CD14-positive monocyte (primary cell): ENCODE data around the gene ATP11A. TPM values are rescaled to one million over a fixed set of nuclear protein-coding genes. Genes with fewer than 3 reads are reported as not detected.

Source experiments
- DNase-seq, 3 donors: peaks; one replicate each; pipeline ENCODE4 v3.0.0-alpha.2; 2011 to 2022
- H2AFZ ChIP-seq: 2 replicates; pipeline ENCODE4 v1.6.0; 2012; ENCODE audit warnings: mild to moderate bottlenecking, low read depth, low read length, inconsistent platforms; ENCODE audit not compliant: insufficient read depth, poor library complexity, severe bottlenecking
- H3K27ac ChIP-seq, 2 donors: 1 replicate in 1 of 2; 2 replicates in 1 of 2; pipeline ENCODE4 v1.5.1; 2012 to 2013; ENCODE audit warnings: low read length in 2 of 2, control low read depth in 1 of 2, inconsistent platforms in 1 of 2, low read depth in 1 of 2, mild to moderate bottlenecking in 1 of 2
- H3K27me3 ChIP-seq, 2 donors: one replicate each; pipeline versions ENCODE4 v1.6.0 to v1.6.1; 2011 to 2013; ENCODE audit warnings: low read length in 2 of 2; ENCODE audit not compliant: control insufficient read depth in 2 of 2, insufficient read depth in 2 of 2
- H3K36me3 ChIP-seq, 2 donors: replicated peaks in 1 of 2; 1 replicate in 1 of 2; 2 replicates in 1 of 2; pipeline versions ENCODE4 v1.5.1 to v1.6.1; 2012 to 2013; ENCODE audit warnings: low read length in 2 of 2, control low read depth in 1 of 2, inconsistent platforms in 1 of 2, mild to moderate bottlenecking in 1 of 2; ENCODE audit not compliant: insufficient read depth in 2 of 2, control insufficient read depth in 1 of 2
- H3K4me1 ChIP-seq, 2 donors: 1 replicate in 1 of 2; 2 replicates in 1 of 2; pipeline versions ENCODE4 v1.5.1 to v1.6.1; 2012 to 2013; ENCODE audit warnings: low read length in 2 of 2, control low read depth in 1 of 2, inconsistent platforms in 1 of 2, mild to moderate bottlenecking in 1 of 2, moderate library complexity in 1 of 2; ENCODE audit not compliant: insufficient read depth in 2 of 2, control insufficient read depth in 1 of 2
- H3K4me2 ChIP-seq: replicated peaks from 2 replicates; pipeline ENCODE3; 2012; ENCODE audit warnings: low read length, moderate library complexity, mild to moderate bottlenecking; ENCODE audit not compliant: poor library complexity, severe bottlenecking; ENCODE audit errors: extremely low read depth
- H3K4me3 ChIP-seq, 3 experiments: fragments of 200-600 bp in 1 of 3; sonication (generic) in 1 of 3; replicated peaks in 1 of 3; 1 replicate in 2 of 3; 2 replicates in 1 of 3; pipeline ENCODE4 v1.5.1; 2011 to 2013; ENCODE audit warnings: low read length in 3 of 3, mild to moderate bottlenecking in 3 of 3, control low read depth in 2 of 3, low read depth in 2 of 3, inconsistent platforms in 1 of 3, moderate library complexity in 1 of 3
- H3K79me2 ChIP-seq: 2 replicates; pipeline ENCODE4 v1.6.0; 2012; ENCODE audit warnings: mild to moderate bottlenecking, control low read depth, inconsistent platforms, low read length, moderate library complexity; ENCODE audit not compliant: insufficient read depth
- H3K9ac ChIP-seq: 2 replicates; pipeline ENCODE4 v1.6.0; 2017; ENCODE audit warnings: low read length, mild to moderate bottlenecking; ENCODE audit not compliant: insufficient read depth, poor library complexity, severe bottlenecking
- H3K9me3 ChIP-seq, 2 donors: replicated peaks in 1 of 2; 1 replicate in 1 of 2; 2 replicates in 1 of 2; pipeline versions ENCODE4 v1.5.1 to v1.6.1; 2012 to 2013; ENCODE audit warnings: low read length in 2 of 2, control low read depth in 1 of 2; ENCODE audit not compliant: control insufficient read depth in 1 of 2, insufficient read depth in 1 of 2
- H4K20me1 ChIP-seq: 2 replicates; pipeline ENCODE4 v1.6.0; 2012; ENCODE audit warnings: mild to moderate bottlenecking, low read length, control low read depth, moderate library complexity; ENCODE audit not compliant: insufficient read depth
- H3K27ac Mint-ChIP-seq, 7 donors: one replicate each; pipeline ENCODE4 v1.8.0; 2020; ENCODE audit warnings: mild to moderate bottlenecking in 7 of 7, mixed read lengths in 7 of 7, moderate library complexity in 6 of 7, inconsistent platforms in 2 of 7
- H3K27me3 Mint-ChIP-seq, 3 donors: one replicate each; pipeline ENCODE4 v1.8.0; 2021 to 2022; ENCODE audit warnings: low read depth in 3 of 3, mild to moderate bottlenecking in 3 of 3, mixed read lengths in 3 of 3, moderate library complexity in 3 of 3, inconsistent platforms in 1 of 3
- H3K36me3 Mint-ChIP-seq, 2 donors: one replicate each; pipeline ENCODE4 v1.8.0; 2020; ENCODE audit warnings: mixed read lengths in 2 of 2, inconsistent platforms in 1 of 2, mild to moderate bottlenecking in 1 of 2
- H3K4me1 Mint-ChIP-seq: one replicate; pipeline ENCODE4 v1.8.0; 2020; ENCODE audit warnings: mild to moderate bottlenecking, mixed read lengths
- H3K4me3 Mint-ChIP-seq, 2 donors: one replicate each; pipeline ENCODE4 v1.8.0; 2020; ENCODE audit warnings: mild to moderate bottlenecking in 2 of 2, mixed read lengths in 2 of 2, moderate library complexity in 1 of 2
- H3K9me3 Mint-ChIP-seq, 7 donors: one replicate each; pipeline ENCODE4 v1.8.0; 2020 to 2022; ENCODE audit warnings: mixed read lengths in 7 of 7, mild to moderate bottlenecking in 6 of 7, moderate library complexity in 6 of 7, inconsistent platforms in 2 of 7
- WGBS: methylation state at CpG from one replicate; pipeline ENCODE4 v1.1.5; 2013; ENCODE audit warnings: missing lambda C conversion rate; ENCODE audit not compliant: insufficient coverage; 5-methylcytosine and 5-hydroxymethylcytosine counted together
- intact Hi-C, 2 donors: fragments of 100-400 bp; cut with micrococcal nuclease; formaldehyde crosslinking; loops; one replicate each; pipeline versions ENCODE4 v1.15.0 to v1.15.1; 2023
- polyA plus RNA-seq, 3 donors: library from polyadenylated mRNA; depleted of rRNA in 1 of 3; unstranded in 2 of 3; stranded (reverse) in 1 of 3; fragments of 300-500 nt in 2 of 3; fragments of >200 nt in 1 of 3; fragmentation: Illumina TruSeq in 2 of 3; gene quantifications; 1 replicate in 2 of 3; 2 replicates in 1 of 3; pipeline ENCODE4 v1.2.3, GENCODE V29; 2012 to 2021
- TF ChIP-seq, protein P1 (sequence below): fragments of 200-600 bp; IDR thresholded peaks from one replicate; pipeline ENCODE4 v1.8.0; 2022; ENCODE audit warnings: antibody characterized with exemption, mild to moderate bottlenecking

The ATP11A gene
- polyA plus RNA-seq, 3 donors = 7.2 to 45.4 (median 7.6) TPM

- Histone ChIP-seq H3K79me2 (peaks cover 84% of the 10 kb centered on the region), H4K20me1 (peaks cover 95% of the 10 kb centered on the region), H3K36me3 (peaks cover 22 to 47% of the 10 kb centered on the region in 2 donors), H3K4me1 (peaks cover 7 to 13% of the 10 kb centered on the region in 2 donors), H3K4me2 (no peak overlapping the region), H3K4me3 (no peak overlapping the region), H2AFZ (no peak overlapping the region), H3K9ac (no peak overlapping the region), H3K9me3 (no peaks in the 10 kb centered on the region), H3K27me3 (no peaks in the 10 kb centered on the region), H3K27ac (no peak overlapping the region)
- intact Hi-C loops = no loop called here
- H3K4me1 Mint-ChIP-seq = peaks cover 14% of the 10 kb centered on the region
- WGBS = 94% methylated on average over 19 of the region's 19 CpGs
- H3K27me3 Mint-ChIP-seq = peaks cover 0 to 2% (median 0%) of the 10 kb centered on the region in 3 donors
- peaks cover 18 to 51% of the 10 kb centered on the region in 2 donors for H3K36me3 Mint-ChIP-seq
- H3K4me3 Mint-ChIP-seq = no peak overlapping the region
- TF ChIP-seq, protein P1, sequence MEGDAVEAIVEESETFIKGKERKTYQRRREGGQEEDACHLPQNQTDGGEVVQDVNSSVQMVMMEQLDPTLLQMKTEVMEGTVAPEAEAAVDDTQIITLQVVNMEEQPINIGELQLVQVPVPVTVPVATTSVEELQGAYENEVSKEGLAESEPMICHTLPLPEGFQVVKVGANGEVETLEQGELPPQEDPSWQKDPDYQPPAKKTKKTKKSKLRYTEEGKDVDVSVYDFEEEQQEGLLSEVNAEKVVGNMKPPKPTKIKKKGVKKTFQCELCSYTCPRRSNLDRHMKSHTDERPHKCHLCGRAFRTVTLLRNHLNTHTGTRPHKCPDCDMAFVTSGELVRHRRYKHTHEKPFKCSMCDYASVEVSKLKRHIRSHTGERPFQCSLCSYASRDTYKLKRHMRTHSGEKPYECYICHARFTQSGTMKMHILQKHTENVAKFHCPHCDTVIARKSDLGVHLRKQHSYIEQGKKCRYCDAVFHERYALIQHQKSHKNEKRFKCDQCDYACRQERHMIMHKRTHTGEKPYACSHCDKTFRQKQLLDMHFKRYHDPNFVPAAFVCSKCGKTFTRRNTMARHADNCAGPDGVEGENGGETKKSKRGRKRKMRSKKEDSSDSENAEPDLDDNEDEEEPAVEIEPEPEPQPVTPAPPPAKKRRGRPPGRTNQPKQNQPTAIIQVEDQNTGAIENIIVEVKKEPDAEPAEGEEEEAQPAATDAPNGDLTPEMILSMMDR = no peak
- DNase-seq = no peak
- H3K27ac Mint-ChIP-seq = peak overlapping the region in 1 of 7 donors; percentile 21
- no peaks in the 10 kb centered on the region for H3K9me3 Mint-ChIP-seq
These were observed 72.8 kb downstream of the ATP11A start for GRCh38 chr13:112762690-112763080.

DNA sequence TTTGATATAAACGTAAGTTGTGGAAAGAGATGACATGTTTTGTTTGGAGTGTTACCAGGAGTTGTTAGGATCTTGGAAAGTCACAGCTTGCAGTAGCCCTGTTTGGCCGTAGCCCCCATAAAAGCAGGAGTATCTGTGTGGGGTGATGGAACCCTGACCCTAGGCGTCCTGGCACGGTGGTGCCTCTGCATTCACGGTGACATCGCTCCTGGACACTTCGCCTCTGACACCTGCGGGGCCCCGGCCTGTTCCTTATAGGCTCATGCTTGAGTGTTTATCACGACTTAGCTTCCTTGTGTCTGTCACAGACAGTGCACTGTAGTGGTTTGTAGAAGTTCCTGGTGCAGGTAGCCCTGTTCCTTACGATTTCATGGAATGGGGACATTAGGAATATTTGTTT, 74.2 kb downstream of the ATP11A start:
- peaks cover 19 to 26% of the 10 kb centered on the region in 2 donors for H3K4me1 ChIP-seq
- H3K79me2 ChIP-seq = peaks cover 85% of the 10 kb centered on the region
- no peak overlapping the region for H2AFZ ChIP-seq
- H3K4me2 ChIP-seq = no peak overlapping the region
- H3K4me3 ChIP-seq = no peak overlapping the region
- WGBS = 96% methylated on average over 11 of the region's 11 CpGs
- Mint-ChIP-seq H3K27ac (peak overlapping the region in 2 of 7 donors; percentile 26 to 68), H3K4me1 (peaks cover 26% of the 10 kb centered on the region), H3K36me3 (peaks cover 24 to 55% of the 10 kb centered on the region in 2 donors), H3K27me3 (peaks cover 0 to 2% (median under 1%) of the 10 kb centered on the region in 3 donors), H3K4me3 (no peak overlapping the region), H3K9me3 (no peaks in the 10 kb centered on the region)
- H3K9me3 ChIP-seq = no peaks in the 10 kb centered on the region
- H3K27me3 ChIP-seq = no peaks in the 10 kb centered on the region
- no peak overlapping the region for H3K27ac ChIP-seq
- peaks cover 95% of the 10 kb centered on the region for H4K20me1 ChIP-seq
- TF ChIP-seq, protein P1 = no peak
- no peak overlapping the region for H3K9ac ChIP-seq
- no peak for DNase-seq
- intact Hi-C loops = no loop called here
- peaks cover 22 to 47% of the 10 kb centered on the region in 2 donors for H3K36me3 ChIP-seq
